ENCODE measurements around the gene RBMX.

Gene RBMX

DNA sequence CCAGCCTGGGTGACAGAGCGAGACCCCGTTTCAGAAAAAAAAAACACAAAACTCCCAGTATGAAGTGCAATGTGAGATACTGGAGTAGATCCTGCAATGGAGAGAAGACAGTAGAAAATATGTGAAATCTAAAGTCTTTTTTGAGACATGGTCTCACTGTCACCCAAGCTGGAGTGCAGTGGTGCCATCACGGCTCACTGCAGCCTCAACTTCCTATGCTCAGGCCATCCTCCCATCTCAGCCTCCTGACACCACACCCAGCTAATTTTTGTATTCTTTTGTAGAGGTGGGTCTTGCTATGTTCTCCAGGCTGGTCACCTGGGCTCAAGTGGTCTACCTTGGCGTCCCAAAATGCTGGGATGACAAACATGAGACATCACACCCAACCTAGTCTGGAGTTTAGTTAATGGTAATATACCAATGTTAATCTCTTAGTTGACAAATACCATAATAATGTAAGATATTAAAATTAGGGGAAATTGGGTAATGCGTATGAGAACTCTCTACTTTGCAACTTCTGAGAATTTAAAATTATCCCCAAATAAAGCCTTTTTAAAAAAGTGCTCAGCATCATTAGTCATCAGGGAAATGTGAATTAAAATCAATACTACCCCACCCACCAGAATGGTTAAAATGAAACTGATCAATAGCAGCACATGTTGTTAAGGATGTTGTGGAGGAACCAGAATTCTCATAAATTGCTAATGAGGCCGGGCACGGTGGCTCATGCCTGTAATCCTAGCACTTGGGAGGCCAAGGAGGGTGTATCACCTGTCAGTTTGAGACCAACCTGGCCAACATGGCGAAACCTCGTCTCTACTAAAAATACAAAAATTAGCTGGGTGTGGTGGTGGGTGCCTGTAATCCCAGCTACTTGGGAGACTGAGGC is 15.0 kb downstream of the RBMX start:
- peaks cover 4% of the 10 kb centered on the region for H3K79me2 ChIP-seq (ENCODE audit: control insufficient read depth, insufficient read depth, low read length, unreplicated experiment)
- no peak overlapping the region for H3K4me3 ChIP-seq (ENCODE audit: low read depth, low read length)
- H3K27me3 ChIP-seq (ENCODE audit: insufficient read depth, low read length), result no peaks in the 10 kb centered on the region
- no peak overlapping the region for H3K27ac ChIP-seq (ENCODE audit: low read depth, low read length)
- H2AFZ ChIP-seq (ENCODE audit: low read length, unreplicated experiment), result no peak overlapping the region
- peaks cover 12% of the 10 kb centered on the region for H3K36me3 ChIP-seq (ENCODE audit: insufficient read depth, low read length)
- no peaks in the 10 kb centered on the region for H3K4me1 ChIP-seq (ENCODE audit: control insufficient read depth, insufficient read depth, low read length, unreplicated experiment)

DNA sequence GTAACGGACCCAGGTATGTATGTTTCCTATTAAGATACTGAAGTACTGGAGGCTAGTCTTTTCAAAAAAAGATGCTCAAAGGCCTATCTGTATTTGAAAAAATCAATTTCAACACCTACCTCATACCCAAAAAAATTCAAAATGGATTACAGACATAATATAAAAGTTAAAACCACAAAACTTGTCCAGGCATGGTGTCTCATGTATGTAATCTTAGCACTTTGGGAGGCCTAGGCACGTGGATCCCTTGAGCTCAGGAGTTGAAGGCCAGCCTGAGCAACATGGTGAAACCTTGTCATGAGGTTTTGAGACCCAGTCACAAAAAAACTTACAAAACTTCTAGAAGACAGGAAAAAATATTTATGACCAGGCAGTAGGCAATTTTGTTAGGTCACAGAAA is 16.7 kb downstream of the RBMX start:
- Histone ChIP-seq H3K27me3 (ENCODE audit: insufficient read depth, low read length) (no peaks in the 10 kb centered on the region), H3K4me3 (ENCODE audit: low read depth, low read length) (no peak overlapping the region), H3K79me2 (ENCODE audit: control insufficient read depth, insufficient read depth, low read length, unreplicated experiment) (peaks cover 2% of the 10 kb centered on the region), H3K36me3 (ENCODE audit: insufficient read depth, low read length) (peaks cover 7% of the 10 kb centered on the region), H2AFZ (ENCODE audit: low read length, unreplicated experiment) (no peak overlapping the region), H3K27ac (ENCODE audit: low read depth, low read length) (no peak overlapping the region), H3K4me1 (ENCODE audit: control insufficient read depth, insufficient read depth, low read length, unreplicated experiment) (no peaks in the 10 kb centered on the region)

DNA sequence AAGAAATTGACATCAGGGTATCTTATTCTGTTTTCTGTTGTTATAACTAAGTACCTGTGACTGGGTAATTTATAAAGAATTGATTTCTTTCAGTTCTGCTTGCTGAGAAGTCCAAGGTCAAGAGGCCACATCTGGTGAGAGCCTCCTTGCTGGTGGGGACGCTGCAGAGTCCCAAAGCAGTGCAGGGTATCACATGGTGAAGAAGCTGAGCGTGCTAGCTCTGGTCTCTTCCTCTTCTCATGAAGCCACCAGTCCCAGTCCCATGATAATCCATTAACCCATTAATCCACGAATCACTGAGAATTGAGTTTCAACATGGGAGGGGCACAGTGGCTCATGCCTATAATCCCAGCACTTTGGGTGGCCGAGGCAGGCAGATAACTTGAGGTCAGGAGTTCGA is 18.0 kb downstream of the RBMX start:
- Histone ChIP-seq H3K79me2 (ENCODE audit: control insufficient read depth, insufficient read depth, low read length, unreplicated experiment) (no peaks in the 10 kb centered on the region), H3K4me1 (ENCODE audit: control insufficient read depth, insufficient read depth, low read length, unreplicated experiment) (no peaks in the 10 kb centered on the region), H3K36me3 (ENCODE audit: insufficient read depth, low read length) (peaks cover 3% of the 10 kb centered on the region; the same call in 1 of the 2 replicates), H3K27me3 (ENCODE audit: insufficient read depth, low read length) (no peaks in the 10 kb centered on the region), H3K27ac (ENCODE audit: low read depth, low read length) (no peak overlapping the region), H3K4me3 (ENCODE audit: low read depth, low read length) (no peak overlapping the region), H2AFZ (ENCODE audit: low read length, unreplicated experiment) (no peak overlapping the region)

DNA sequence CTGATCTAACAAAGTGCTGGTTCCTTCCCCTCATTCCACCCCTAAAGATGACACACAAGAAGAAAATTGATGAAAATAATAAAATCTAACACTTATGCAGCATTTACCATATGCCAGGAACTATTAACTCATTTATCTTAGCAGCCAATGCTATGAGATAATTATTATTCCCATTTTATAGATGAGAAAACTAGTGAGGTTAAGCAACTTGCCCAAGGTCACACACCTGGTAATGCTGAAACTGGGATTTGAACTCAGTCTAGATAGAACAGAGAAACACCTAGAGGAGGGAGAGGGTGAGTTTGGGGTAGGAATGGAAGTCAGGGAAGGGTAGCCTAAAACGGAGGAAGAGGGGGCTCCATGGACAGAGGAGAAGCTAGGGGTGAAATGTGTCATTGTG is 18.6 kb downstream of the RBMX start:
- Histone ChIP-seq H3K4me1 (ENCODE audit: control insufficient read depth, insufficient read depth, low read length, unreplicated experiment) (no peaks in the 10 kb centered on the region), H3K27me3 (ENCODE audit: insufficient read depth, low read length) (no peaks in the 10 kb centered on the region), H2AFZ (ENCODE audit: low read length, unreplicated experiment) (no peak overlapping the region), H3K79me2 (ENCODE audit: control insufficient read depth, insufficient read depth, low read length, unreplicated experiment) (no peaks in the 10 kb centered on the region), H3K36me3 (ENCODE audit: insufficient read depth, low read length) (0 out of 2 replicates have a peak, but pooled peaks cover 3% of the 10 kb centered on the region), H3K4me3 (ENCODE audit: low read depth, low read length) (no peak overlapping the region), H3K27ac (ENCODE audit: low read depth, low read length) (no peak overlapping the region)

DNA sequence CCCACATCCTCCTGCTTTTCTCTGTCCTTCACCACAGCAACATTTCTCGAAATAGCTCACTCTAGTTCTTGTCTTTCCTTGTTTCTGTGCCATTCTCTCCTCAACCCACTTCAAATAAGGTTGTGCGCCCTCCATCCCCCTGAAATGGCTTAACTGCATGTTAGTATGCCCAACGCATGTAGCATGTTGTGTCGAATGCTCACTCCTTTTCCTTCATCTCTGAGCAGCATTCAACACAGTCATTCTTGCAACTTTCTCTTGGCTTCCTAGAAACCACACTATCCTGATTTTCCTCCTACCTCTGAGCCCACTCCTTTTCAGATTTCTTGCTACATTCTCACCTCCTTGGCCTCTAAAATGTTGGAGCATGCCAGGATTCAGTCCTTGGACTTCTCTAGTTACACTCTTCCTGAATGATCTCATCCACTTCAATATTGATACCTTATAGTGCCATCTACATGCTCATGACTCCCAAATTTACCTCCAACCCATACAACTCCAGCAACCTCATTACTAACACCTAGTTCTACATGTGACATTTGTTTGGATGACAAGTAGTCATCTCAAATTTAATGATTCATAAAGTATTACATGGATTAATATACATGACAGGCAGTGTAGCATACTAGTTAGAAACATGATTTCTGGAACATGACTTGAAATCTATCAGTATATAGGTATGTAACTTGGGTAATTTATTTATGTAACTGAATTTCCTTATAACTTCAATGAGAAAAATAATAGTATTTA is 22.3 kb downstream of the RBMX start:
- H3K36me3 ChIP-seq (ENCODE audit: insufficient read depth, low read length), result no peaks in the 10 kb centered on the region
- no peaks in the 10 kb centered on the region for H3K4me1 ChIP-seq (ENCODE audit: control insufficient read depth, insufficient read depth, low read length, unreplicated experiment)
- H3K4me3 ChIP-seq (ENCODE audit: low read depth, low read length), result no peak overlapping the region
- H3K79me2 ChIP-seq (ENCODE audit: control insufficient read depth, insufficient read depth, low read length, unreplicated experiment), result no peaks in the 10 kb centered on the region
- H2AFZ ChIP-seq (ENCODE audit: low read length, unreplicated experiment), result no peak overlapping the region
- no peaks in the 10 kb centered on the region for H3K27me3 ChIP-seq (ENCODE audit: insufficient read depth, low read length)
- no peak overlapping the region for H3K27ac ChIP-seq (ENCODE audit: low read depth, low read length)

DNA sequence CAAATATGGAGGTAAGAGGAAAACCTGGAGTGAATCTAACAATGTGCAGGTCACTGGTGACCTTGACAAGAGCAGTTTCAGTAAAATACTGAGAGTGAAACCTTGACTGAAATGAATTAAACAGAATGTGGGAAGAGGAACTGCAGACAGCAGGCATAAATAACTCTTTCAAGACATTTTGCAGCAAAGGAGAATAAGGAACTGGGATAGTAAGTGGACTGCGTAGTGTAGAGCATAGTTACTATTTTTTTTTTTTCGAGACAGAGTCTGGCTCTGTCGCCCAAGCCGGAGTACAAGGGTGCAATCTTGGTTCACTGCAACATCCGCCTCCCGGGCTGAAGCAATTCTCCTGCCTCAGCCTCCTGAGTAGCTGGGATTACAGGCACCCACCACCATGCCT is 24.0 kb downstream of the RBMX start:
- no peaks in the 10 kb centered on the region for H3K4me1 ChIP-seq (ENCODE audit: control insufficient read depth, insufficient read depth, low read length, unreplicated experiment)
- no peaks in the 10 kb centered on the region for H3K79me2 ChIP-seq (ENCODE audit: control insufficient read depth, insufficient read depth, low read length, unreplicated experiment)
- no peaks in the 10 kb centered on the region for H3K27me3 ChIP-seq (ENCODE audit: insufficient read depth, low read length)
- no peak overlapping the region for H3K27ac ChIP-seq (ENCODE audit: low read depth, low read length)
- H3K36me3 ChIP-seq (ENCODE audit: insufficient read depth, low read length), result no peaks in the 10 kb centered on the region
- H3K4me3 ChIP-seq (ENCODE audit: low read depth, low read length), result no peak overlapping the region
- H2AFZ ChIP-seq (ENCODE audit: low read length, unreplicated experiment), result no peak overlapping the region

DNA sequence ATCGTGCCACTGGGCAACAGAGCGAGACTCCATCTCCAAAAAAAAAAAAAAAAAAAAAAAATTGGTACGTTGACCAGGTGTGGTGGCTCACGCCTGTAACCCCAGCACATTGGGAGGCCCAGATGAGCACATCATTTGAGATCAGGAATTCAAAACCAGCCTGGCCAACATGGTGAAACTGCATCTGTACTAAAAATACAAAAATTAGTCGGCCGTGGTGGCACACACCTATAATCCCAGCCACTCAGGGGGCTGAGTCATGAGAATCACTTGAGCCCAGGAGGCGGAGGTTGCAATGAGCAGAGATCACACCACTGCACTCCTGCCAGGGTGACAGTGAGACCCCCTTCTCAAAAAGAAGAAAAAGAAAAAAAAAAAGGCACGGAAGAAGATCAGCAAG is 24.5 kb downstream of the RBMX start:
- Histone ChIP-seq H3K27ac (ENCODE audit: low read depth, low read length) (no peak overlapping the region), H3K79me2 (ENCODE audit: control insufficient read depth, insufficient read depth, low read length, unreplicated experiment) (no peaks in the 10 kb centered on the region), H3K4me1 (ENCODE audit: control insufficient read depth, insufficient read depth, low read length, unreplicated experiment) (no peaks in the 10 kb centered on the region), H3K27me3 (ENCODE audit: insufficient read depth, low read length) (no peaks in the 10 kb centered on the region), H3K4me3 (ENCODE audit: low read depth, low read length) (no peak overlapping the region), H2AFZ (ENCODE audit: low read length, unreplicated experiment) (no peak overlapping the region), H3K36me3 (ENCODE audit: insufficient read depth, low read length) (no peaks in the 10 kb centered on the region)

DNA sequence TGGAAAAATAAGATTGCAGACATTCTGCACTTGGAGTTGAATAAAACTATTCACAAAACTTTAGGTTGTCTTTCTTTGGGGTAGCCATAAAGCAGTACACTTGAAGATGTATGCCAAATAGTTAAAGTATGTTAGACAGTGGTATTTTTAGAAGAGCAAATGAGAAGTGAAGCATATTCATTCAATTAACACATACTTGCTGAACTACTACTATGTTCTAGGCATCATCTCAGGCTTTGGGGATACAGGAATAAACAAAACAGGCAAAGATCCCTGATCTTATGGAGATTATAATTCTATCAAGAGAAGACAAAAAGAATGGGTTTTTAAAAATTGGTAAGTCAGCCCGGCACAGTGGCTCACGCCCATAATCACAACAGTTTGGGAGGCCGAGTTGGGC is 29.0 kb downstream of the RBMX start:
- H2AFZ ChIP-seq (ENCODE audit: low read length, unreplicated experiment), result no peak overlapping the region
- no peaks in the 10 kb centered on the region for H3K27me3 ChIP-seq (ENCODE audit: insufficient read depth, low read length)
- no peaks in the 10 kb centered on the region for H3K36me3 ChIP-seq (ENCODE audit: insufficient read depth, low read length)
- no peaks in the 10 kb centered on the region for H3K4me1 ChIP-seq (ENCODE audit: control insufficient read depth, insufficient read depth, low read length, unreplicated experiment)
- no peak overlapping the region for H3K4me3 ChIP-seq (ENCODE audit: low read depth, low read length)
- H3K79me2 ChIP-seq (ENCODE audit: control insufficient read depth, insufficient read depth, low read length, unreplicated experiment), result no peaks in the 10 kb centered on the region
- H3K27ac ChIP-seq (ENCODE audit: low read depth, low read length), result no peak overlapping the region

DNA sequence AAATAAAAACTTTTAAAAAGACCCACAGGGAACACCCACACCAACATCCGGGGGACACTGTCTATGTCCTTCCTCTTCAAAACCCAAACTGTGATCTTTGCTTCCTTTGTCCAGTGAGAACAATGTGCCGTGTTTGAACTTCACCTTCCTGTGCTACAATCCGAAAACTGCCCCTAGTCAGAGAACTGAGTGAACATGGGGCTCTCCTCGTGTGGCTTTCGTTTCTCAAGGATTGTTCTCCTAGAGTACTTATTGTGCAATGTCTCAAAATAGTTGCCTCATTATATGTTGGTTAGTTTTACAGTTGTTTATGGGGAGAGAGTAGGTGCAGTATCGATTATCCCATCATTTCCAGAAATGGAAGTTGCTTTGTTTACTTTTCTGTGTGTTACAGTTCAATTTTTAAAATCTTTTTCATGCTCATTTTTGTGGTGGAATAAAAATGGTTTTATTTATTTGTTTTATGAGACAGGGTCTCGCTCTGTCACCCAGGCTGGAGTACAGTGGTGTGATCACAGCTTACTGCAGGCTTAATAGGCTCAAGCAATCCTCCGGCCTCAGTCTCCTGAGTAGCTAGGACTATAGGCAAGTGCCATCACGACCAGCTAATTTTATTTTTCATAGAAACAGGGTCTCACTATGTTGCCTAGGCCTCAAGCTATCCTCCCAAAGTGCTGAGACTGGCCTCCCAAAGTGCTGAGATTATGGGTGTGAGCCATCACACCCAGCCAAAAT is 29.9 kb downstream of the RBMX start:
- Histone ChIP-seq H3K4me1 (ENCODE audit: control insufficient read depth, insufficient read depth, low read length, unreplicated experiment) (no peaks in the 10 kb centered on the region), H3K27me3 (ENCODE audit: insufficient read depth, low read length) (no peaks in the 10 kb centered on the region), H3K4me3 (ENCODE audit: low read depth, low read length) (no peak overlapping the region), H3K36me3 (ENCODE audit: insufficient read depth, low read length) (no peaks in the 10 kb centered on the region), H3K79me2 (ENCODE audit: control insufficient read depth, insufficient read depth, low read length, unreplicated experiment) (no peaks in the 10 kb centered on the region), H2AFZ (ENCODE audit: low read length, unreplicated experiment) (no peak overlapping the region), H3K27ac (ENCODE audit: low read depth, low read length) (no peak overlapping the region)

DNA sequence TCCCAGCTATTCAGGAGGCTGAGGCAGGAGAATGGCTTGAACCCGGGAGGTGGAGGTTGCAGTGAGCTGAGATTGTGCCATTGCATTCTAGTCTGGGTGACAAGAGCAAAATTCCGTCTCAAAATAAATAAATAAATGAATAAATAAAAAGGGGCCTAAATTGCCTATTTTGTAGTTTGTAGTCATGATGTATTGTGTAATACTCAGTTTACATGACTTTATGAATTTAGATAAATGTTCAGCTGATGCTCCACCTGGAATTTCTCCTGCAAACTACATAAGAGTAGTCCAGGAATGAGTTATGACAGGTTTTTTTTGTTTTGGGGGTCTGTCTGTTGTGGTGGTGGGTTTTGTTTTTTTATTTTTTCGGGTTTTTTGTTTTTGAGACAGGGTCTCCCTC is 31.1 kb downstream of the RBMX start:
- Histone ChIP-seq H3K4me1 (ENCODE audit: control insufficient read depth, insufficient read depth, low read length, unreplicated experiment) (no peaks in the 10 kb centered on the region), H3K27ac (ENCODE audit: low read depth, low read length) (no peak overlapping the region)

More for the DNA sequence above, 31.1 kb downstream of the RBMX start:
- Histone ChIP-seq H3K36me3 (ENCODE audit: insufficient read depth, low read length) (peaks cover 3% of the 10 kb centered on the region; the same call in 1 of the 2 replicates), H3K27me3 (ENCODE audit: insufficient read depth, low read length) (no peaks in the 10 kb centered on the region), H2AFZ (ENCODE audit: low read length, unreplicated experiment) (no peak overlapping the region), H3K4me3 (ENCODE audit: low read depth, low read length) (no peak overlapping the region), H3K79me2 (ENCODE audit: control insufficient read depth, insufficient read depth, low read length, unreplicated experiment) (no peaks in the 10 kb centered on the region)

All from ACC112 (cell line).